ENCODE data around the gene RNF32. TPM values are rescaled to one million over a fixed set of nuclear protein-coding genes. Genes with fewer than 3 reads are reported as not detected.

RNF32 gene
- total RNA-seq, 1 donor from 2014 or later = 1.9 TPM

DNA sequence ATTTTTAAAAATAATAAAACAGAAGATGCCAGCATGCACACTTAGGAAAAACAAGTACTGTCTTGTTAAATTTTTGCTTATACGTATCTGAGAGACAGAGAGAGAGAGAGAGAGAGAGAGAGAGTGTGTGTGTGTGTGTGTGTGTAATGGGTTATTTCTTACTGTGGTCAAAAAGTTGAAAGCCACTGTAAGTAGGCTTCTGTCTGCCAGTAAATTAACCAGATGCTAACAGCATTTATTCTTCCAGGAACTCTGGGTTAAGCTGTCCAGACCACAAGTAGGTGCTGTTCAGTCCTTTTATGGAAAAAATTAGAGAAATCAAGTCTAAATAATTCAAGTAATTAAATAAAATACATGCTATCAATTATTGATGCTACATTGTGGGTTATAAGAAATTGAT is 39.7 kb downstream of the RNF32 start:
- peaks cover 4% of the 10 kb centered on the region for H3K4me1 Mint-ChIP-seq (ENCODE audit: unreplicated experiment)
- H3K4me3 Mint-ChIP-seq (ENCODE audit: unreplicated experiment) = no peak overlapping the region
- H3K36me3 Mint-ChIP-seq (ENCODE audit: low read depth, unreplicated experiment) = peaks cover 29% of the 10 kb centered on the region
- H3K9me3 Mint-ChIP-seq (ENCODE audit: unreplicated experiment) = no peaks in the 10 kb centered on the region
- no peak overlapping the region for H3K27ac Mint-ChIP-seq (ENCODE audit: unreplicated experiment)
- no peak for TF ChIP-seq CTCF (IDR thresholded peaks at IDR 0.05; ENCODE audit: unreplicated experiment)
- DNase-seq (ENCODE audit: low spot score) = no peak
- H3K27me3 Mint-ChIP-seq (ENCODE audit: unreplicated experiment) = peaks cover 2% of the 10 kb centered on the region

GRCh38 chr7:156682928-156683327 is 42.4 kb downstream of the RNF32 start:
- no peak for DNase-seq (ENCODE audit: low spot score)
- Mint-ChIP-seq H3K27me3 (ENCODE audit: unreplicated experiment) (no peaks in the 10 kb centered on the region), H3K4me1 (ENCODE audit: unreplicated experiment) (peaks cover 4% of the 10 kb centered on the region), H3K4me3 (ENCODE audit: unreplicated experiment) (no peak overlapping the region), H3K9me3 (ENCODE audit: unreplicated experiment) (no peaks in the 10 kb centered on the region), H3K27ac (ENCODE audit: unreplicated experiment) (no peak overlapping the region), H3K36me3 (ENCODE audit: low read depth, unreplicated experiment) (peaks cover 16% of the 10 kb centered on the region)
- TF ChIP-seq CTCF (IDR thresholded peaks at IDR 0.05; ENCODE audit: unreplicated experiment) = no peak

DNA sequence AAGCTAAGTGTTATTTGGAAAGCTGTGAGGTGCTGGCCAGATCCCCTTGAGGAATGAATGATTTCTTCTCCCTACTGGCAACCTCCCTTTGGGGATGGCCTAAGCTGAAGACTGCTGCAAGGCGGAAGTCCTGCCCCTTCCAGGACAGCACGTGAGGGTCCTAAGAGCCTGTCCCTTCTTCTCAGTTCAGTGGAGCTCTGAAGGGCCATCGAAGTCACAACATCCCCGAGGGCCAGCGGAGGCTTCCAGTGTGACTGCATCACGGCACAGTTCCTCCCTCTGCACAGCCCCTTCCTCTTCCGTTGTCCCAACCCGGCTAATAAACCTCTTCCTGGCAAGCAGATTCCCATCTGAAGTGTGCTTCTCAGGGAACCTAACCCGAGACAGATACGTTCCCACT is 43.7 kb downstream of the RNF32 start:
- Mint-ChIP-seq H3K36me3 (ENCODE audit: low read depth, unreplicated experiment) (peaks cover 15% of the 10 kb centered on the region), H3K27me3 (ENCODE audit: unreplicated experiment) (no peaks in the 10 kb centered on the region), H3K9me3 (ENCODE audit: unreplicated experiment) (no peaks in the 10 kb centered on the region), H3K4me1 (ENCODE audit: unreplicated experiment) (peaks cover 4% of the 10 kb centered on the region), H3K27ac (ENCODE audit: unreplicated experiment) (peak overlapping the region; percentile 48), H3K4me3 (ENCODE audit: unreplicated experiment) (no peak overlapping the region)
- DNase-seq (ENCODE audit: low spot score) = no peak
- TF ChIP-seq CTCF (IDR thresholded peaks at IDR 0.05; ENCODE audit: unreplicated experiment) = no peak

- no peak for DNase-seq (ENCODE audit: low spot score)
- Mint-ChIP-seq H3K27ac (ENCODE audit: unreplicated experiment) (peak overlapping the region; percentile 48), H3K4me1 (ENCODE audit: unreplicated experiment) (peaks cover 4% of the 10 kb centered on the region), H3K9me3 (ENCODE audit: unreplicated experiment) (no peaks in the 10 kb centered on the region), H3K27me3 (ENCODE audit: unreplicated experiment) (no peaks in the 10 kb centered on the region), H3K4me3 (ENCODE audit: unreplicated experiment) (no peak overlapping the region), H3K36me3 (ENCODE audit: low read depth, unreplicated experiment) (peaks cover 11% of the 10 kb centered on the region)
- TF ChIP-seq CTCF (IDR thresholded peaks at IDR 0.05; ENCODE audit: unreplicated experiment) = no peak
Observed at GRCh38 chr7:156684661-156685060, 44.1 kb downstream of the RNF32 start.

GRCh38 chr7:156691764-156692163 is 51.2 kb downstream of the RNF32 start:
- no peaks in the 10 kb centered on the region for H3K4me1 Mint-ChIP-seq (ENCODE audit: unreplicated experiment)
- H3K9me3 Mint-ChIP-seq (ENCODE audit: unreplicated experiment) = peaks cover 6% of the 10 kb centered on the region
- no peak for DNase-seq (ENCODE audit: low spot score)
- no peaks in the 10 kb centered on the region for H3K27me3 Mint-ChIP-seq (ENCODE audit: unreplicated experiment)
- H3K4me3 Mint-ChIP-seq (ENCODE audit: unreplicated experiment) = no peak overlapping the region
- peaks cover 10% of the 10 kb centered on the region for H3K36me3 Mint-ChIP-seq (ENCODE audit: low read depth, unreplicated experiment)
- TF ChIP-seq CTCF (IDR thresholded peaks at IDR 0.05; ENCODE audit: unreplicated experiment) = no peak
- no peak overlapping the region for H3K27ac Mint-ChIP-seq (ENCODE audit: unreplicated experiment)
